ENCODE measurements around the gene MOB3A. TPM values are rescaled to one million over a fixed set of nuclear protein-coding genes. Genes with fewer than 3 reads are reported as not detected.

Gene MOB3A
- total and polyA plus RNA-seq, 2 experiments from 2014 or later = 2.9 to 5.9 TPM

GRCh38 chr19:2138061-2138728 lies 42.1 kb upstream of the MOB3A start:
- no peaks in the 10 kb centered on the region for H3K9me2 ChIP-seq (ENCODE audit: insufficient read depth)
- TF ChIP-seq CREB1 (CRISPR knock-in tag; IDR thresholded peaks at IDR 0.05; ENCODE audit: low read depth) (no peak), ETS1 (IDR thresholded peaks at IDR 0.05) (no peak), ZNF114 (CRISPR knock-in tag; IDR thresholded peaks at IDR 0.05) (no peak), JUNB (IDR thresholded peaks at IDR 0.05; ENCODE audit: unreplicated experiment) (no peak), STAT1 (IDR thresholded peaks at IDR 0.05; ENCODE audit: unreplicated experiment) (no peak), POLR2AphosphoS5 (IDR thresholded peaks at IDR 0.05; ENCODE audit: low read depth) (no peak), NANOG (IDR thresholded peaks at IDR 0.05; ENCODE audit: borderline replicate concordance) (no peak), EZH2 (IDR thresholded peaks at IDR 0.05; ENCODE audit: low read depth, unreplicated experiment) (no peak), REST (IDR thresholded peaks at IDR 0.05; ENCODE audit: unreplicated experiment) (no peak)
- no peak for ATAC-seq
- Mint-ChIP-seq H3K4me1 (no peaks in the 10 kb centered on the region; the same call in 2 of the 3 replicates), H3K36me3 (ENCODE audit: low read depth) (peaks cover 42% of the 10 kb centered on the region), H3K27me3 (ENCODE audit: insufficient read depth, low read depth, poor library complexity) (peaks cover 9% of the 10 kb centered on the region), H3K4me3 (no peak overlapping the region), H3K27ac (no peak overlapping the region), H3K9me3 (no peaks in the 10 kb centered on the region)
- H3K27me3 ChIP-seq (ENCODE audit: insufficient read depth) = no peaks in the 10 kb centered on the region
- no peak for DNase-seq (ENCODE audit: low spot score)
- no peak overlapping the region for H2AFZ ChIP-seq
- no peak overlapping the region for H3K27ac ChIP-seq (ENCODE audit: low read depth)
- no peak overlapping the region for H3K4me3 ChIP-seq
- peaks cover 76% of the 10 kb centered on the region for H3K79me2 ChIP-seq (replicated peaks; ENCODE audit: insufficient read depth)
- peaks cover 7% of the 10 kb centered on the region; the same call in 1 of the 2 replicates for H3F3A ChIP-seq (replicated peaks; ENCODE audit: low read depth)
- no peak overlapping the region for H3K4me2 ChIP-seq
- H4K20me1 ChIP-seq (replicated peaks; ENCODE audit: insufficient read depth) = peaks cover 42% of the 10 kb centered on the region
- H3K4me1 ChIP-seq (ENCODE audit: insufficient read depth) = no peaks in the 10 kb centered on the region
- peaks cover 10% of the 10 kb centered on the region; the same call in 1 of the 2 replicates for H3K36me3 ChIP-seq (ENCODE audit: insufficient read depth)

DNA sequence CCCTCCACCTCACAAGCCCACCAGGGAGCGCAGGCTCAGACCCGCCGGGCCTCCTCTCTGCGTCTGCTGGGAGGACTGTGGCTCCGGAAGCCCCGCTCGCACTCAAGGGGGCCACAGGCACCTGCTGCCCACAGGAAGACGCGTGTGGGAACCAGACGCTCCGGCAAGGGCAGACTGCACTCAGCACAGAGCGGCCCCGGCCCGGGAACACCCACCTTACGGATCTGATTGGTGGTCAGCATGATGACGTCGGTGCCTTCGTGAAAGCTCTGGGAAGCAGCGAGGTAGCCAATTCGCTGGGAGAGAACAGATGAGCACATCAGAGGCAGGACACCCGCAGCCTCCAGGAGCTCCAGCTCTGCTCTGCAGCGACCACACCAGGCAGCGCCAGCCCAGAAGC lies 40.7 kb upstream of the MOB3A start:
- no peaks in the 10 kb centered on the region for H3K27me3 ChIP-seq (ENCODE audit: insufficient read depth)
- no peaks in the 10 kb centered on the region for H3K9me2 ChIP-seq (ENCODE audit: insufficient read depth)
- peaks cover 53% of the 10 kb centered on the region for H3K36me3 Mint-ChIP-seq (ENCODE audit: low read depth)
- ATAC-seq = peak; percentile 42
- no peak for DNase-seq (ENCODE audit: low spot score)
- H3K4me1 ChIP-seq (ENCODE audit: insufficient read depth) = no peaks in the 10 kb centered on the region
- peaks cover 12% of the 10 kb centered on the region for H3K27me3 Mint-ChIP-seq (ENCODE audit: insufficient read depth, low read depth, poor library complexity)
- H3K27ac Mint-ChIP-seq = no peak overlapping the region
- H3K9me3 Mint-ChIP-seq = no peaks in the 10 kb centered on the region
- no peak overlapping the region for H2AFZ ChIP-seq
- H3K4me3 Mint-ChIP-seq = no peak overlapping the region
- H4K20me1 ChIP-seq (replicated peaks; ENCODE audit: insufficient read depth) = peaks cover 29% of the 10 kb centered on the region
- no peaks in the 10 kb centered on the region; the same call in 2 of the 3 replicates for H3K4me1 Mint-ChIP-seq
- no peak overlapping the region for H3K4me3 ChIP-seq
- peaks cover 8% of the 10 kb centered on the region; the same call in 1 of the 2 replicates for H3F3A ChIP-seq (replicated peaks; ENCODE audit: low read depth)
- H3K27ac ChIP-seq (ENCODE audit: low read depth) = no peak overlapping the region
- peaks cover 21% of the 10 kb centered on the region; the same call in 1 of the 2 replicates for H3K36me3 ChIP-seq (ENCODE audit: insufficient read depth)
- H3K79me2 ChIP-seq (replicated peaks; ENCODE audit: insufficient read depth) = peaks cover 66% of the 10 kb centered on the region
- H3K4me2 ChIP-seq = no peak overlapping the region
- TF ChIP-seq, protein P1, sequence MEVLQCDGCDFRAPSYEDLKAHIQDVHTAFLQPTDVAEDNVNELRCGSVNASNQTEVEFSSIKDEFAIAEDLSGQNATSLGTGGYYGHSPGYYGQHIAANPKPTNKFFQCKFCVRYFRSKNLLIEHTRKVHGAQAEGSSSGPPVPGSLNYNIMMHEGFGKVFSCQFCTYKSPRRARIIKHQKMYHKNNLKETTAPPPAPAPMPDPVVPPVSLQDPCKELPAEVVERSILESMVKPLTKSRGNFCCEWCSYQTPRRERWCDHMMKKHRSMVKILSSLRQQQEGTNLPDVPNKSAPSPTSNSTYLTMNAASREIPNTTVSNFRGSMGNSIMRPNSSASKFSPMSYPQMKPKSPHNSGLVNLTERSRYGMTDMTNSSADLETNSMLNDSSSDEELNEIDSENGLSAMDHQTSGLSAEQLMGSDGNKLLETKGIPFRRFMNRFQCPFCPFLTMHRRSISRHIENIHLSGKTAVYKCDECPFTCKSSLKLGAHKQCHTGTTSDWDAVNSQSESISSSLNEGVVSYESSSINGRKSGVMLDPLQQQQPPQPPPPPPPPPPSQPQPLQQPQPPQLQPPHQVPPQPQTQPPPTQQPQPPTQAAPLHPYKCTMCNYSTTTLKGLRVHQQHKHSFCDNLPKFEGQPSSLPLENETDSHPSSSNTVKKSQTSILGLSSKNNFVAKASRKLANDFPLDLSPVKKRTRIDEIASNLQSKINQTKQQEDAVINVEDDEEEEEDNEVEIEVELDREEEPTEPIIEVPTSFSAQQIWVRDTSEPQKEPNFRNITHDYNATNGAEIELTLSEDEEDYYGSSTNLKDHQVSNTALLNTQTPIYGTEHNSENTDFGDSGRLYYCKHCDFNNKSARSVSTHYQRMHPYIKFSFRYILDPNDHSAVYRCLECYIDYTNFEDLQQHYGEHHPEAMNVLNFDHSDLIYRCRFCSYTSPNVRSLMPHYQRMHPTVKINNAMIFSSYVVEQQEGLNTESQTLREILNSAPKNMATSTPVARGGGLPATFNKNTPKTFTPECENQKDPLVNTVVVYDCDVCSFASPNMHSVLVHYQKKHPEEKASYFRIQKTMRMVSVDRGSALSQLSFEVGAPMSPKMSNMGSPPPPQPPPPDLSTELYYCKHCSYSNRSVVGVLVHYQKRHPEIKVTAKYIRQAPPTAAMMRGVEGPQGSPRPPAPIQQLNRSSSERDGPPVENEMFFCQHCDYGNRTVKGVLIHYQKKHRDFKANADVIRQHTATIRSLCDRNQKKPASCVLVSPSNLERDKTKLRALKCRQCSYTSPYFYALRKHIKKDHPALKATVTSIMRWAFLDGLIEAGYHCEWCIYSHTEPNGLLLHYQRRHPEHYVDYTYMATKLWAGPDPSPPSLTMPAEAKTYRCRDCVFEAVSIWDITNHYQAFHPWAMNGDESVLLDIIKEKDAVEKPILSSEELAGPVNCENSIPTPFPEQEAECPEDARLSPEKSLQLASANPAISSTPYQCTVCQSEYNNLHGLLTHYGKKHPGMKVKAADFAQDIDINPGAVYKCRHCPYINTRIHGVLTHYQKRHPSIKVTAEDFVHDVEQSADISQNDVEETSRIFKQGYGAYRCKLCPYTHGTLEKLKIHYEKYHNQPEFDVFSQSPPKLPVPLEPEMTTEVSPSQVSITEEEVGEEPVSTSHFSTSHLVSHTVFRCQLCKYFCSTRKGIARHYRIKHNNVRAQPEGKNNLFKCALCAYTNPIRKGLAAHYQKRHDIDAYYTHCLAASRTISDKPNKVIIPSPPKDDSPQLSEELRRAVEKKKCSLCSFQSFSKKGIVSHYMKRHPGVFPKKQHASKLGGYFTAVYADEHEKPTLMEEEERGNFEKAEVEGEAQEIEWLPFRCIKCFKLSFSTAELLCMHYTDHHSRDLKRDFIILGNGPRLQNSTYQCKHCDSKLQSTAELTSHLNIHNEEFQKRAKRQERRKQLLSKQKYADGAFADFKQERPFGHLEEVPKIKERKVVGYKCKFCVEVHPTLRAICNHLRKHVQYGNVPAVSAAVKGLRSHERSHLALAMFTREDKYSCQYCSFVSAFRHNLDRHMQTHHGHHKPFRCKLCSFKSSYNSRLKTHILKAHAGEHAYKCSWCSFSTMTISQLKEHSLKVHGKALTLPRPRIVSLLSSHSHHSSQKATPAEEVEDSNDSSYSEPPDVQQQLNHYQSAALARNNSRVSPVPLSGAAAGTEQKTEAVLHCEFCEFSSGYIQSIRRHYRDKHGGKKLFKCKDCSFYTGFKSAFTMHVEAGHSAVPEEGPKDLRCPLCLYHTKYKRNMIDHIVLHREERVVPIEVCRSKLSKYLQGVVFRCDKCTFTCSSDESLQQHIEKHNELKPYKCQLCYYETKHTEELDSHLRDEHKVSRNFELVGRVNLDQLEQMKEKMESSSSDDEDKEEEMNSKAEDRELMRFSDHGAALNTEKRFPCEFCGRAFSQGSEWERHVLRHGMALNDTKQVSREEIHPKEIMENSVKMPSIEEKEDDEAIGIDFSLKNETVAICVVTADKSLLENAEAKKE (CRISPR knock-in tag; IDR thresholded peaks at IDR 0.05) = no peak
- TF ChIP-seq STAT1 (IDR thresholded peaks at IDR 0.05; ENCODE audit: unreplicated experiment) (no peak), CREB1 (CRISPR knock-in tag; IDR thresholded peaks at IDR 0.05; ENCODE audit: low read depth) (no peak)
